ENCODE measurements around the gene RHOBTB1. TPM values are rescaled to one million over a fixed set of nuclear protein-coding genes. Genes with fewer than 3 reads are reported as not detected.

Gene RHOBTB1
- total RNA-seq, 1 donor from 2014 or later, result 15.8 TPM

GRCh38 chr10:60828489-60828852 is 115.5 kb downstream of the RHOBTB1 start:
- peaks cover 5% of the 10 kb centered on the region for H3K9me3 Mint-ChIP-seq
- no peak overlapping the region for H3K27ac Mint-ChIP-seq (ENCODE audit: unreplicated experiment)
- H3K27me3 Mint-ChIP-seq (ENCODE audit: low read depth), result no peaks in the 10 kb centered on the region
- peaks cover 17% of the 10 kb centered on the region for H3K4me1 Mint-ChIP-seq
- H3K36me3 Mint-ChIP-seq (ENCODE audit: low read depth), result no peaks in the 10 kb centered on the region
- TF ChIP-seq CTCF (conservative IDR thresholded peaks at IDR 0.05), result no peak
- no peak overlapping the region for H3K4me3 Mint-ChIP-seq
- no peak for DNase-seq (ENCODE audit: low read depth, low spot score)

- no peaks in the 10 kb centered on the region for H3K27me3 Mint-ChIP-seq (ENCODE audit: low read depth)
- TF ChIP-seq CTCF (conservative IDR thresholded peaks at IDR 0.05), result no peak
- no peak for DNase-seq (ENCODE audit: low read depth, low spot score)
- peaks cover 23% of the 10 kb centered on the region for H3K4me1 Mint-ChIP-seq
- no peak overlapping the region for H3K27ac Mint-ChIP-seq (ENCODE audit: unreplicated experiment)
- H3K4me3 Mint-ChIP-seq, result no peak overlapping the region
- H3K36me3 Mint-ChIP-seq (ENCODE audit: low read depth), result no peaks in the 10 kb centered on the region
- H3K9me3 Mint-ChIP-seq, result peaks cover 5% of the 10 kb centered on the region
Observed at GRCh38 chr10:60827791-60828488, 116.0 kb downstream of the RHOBTB1 start.

- no peaks in the 10 kb centered on the region for H3K27me3 Mint-ChIP-seq (ENCODE audit: low read depth)
- TF ChIP-seq CTCF (conservative IDR thresholded peaks at IDR 0.05), result no peak
Observed at GRCh38 chr10:60825520-60825919, 118.5 kb downstream of the RHOBTB1 start.

GRCh38 chr10:60823324-60823723 is 120.7 kb downstream of the RHOBTB1 start:
- no peak overlapping the region for H3K27ac Mint-ChIP-seq (ENCODE audit: unreplicated experiment)
- no peak for DNase-seq (ENCODE audit: low read depth, low spot score)
- TF ChIP-seq CTCF (conservative IDR thresholded peaks at IDR 0.05), result no peak
- no peaks in the 10 kb centered on the region for H3K9me3 Mint-ChIP-seq
- no peaks in the 10 kb centered on the region for H3K27me3 Mint-ChIP-seq (ENCODE audit: low read depth)
- H3K4me1 Mint-ChIP-seq, result peaks cover 36% of the 10 kb centered on the region
- H3K36me3 Mint-ChIP-seq (ENCODE audit: low read depth), result no peaks in the 10 kb centered on the region
- no peak overlapping the region for H3K4me3 Mint-ChIP-seq

More at GRCh38 chr10:60825520-60825919, 118.5 kb downstream of the RHOBTB1 start:
- H3K4me3 Mint-ChIP-seq, result no peak overlapping the region
- DNase-seq (ENCODE audit: low read depth, low spot score), result no peak
- no peaks in the 10 kb centered on the region for H3K36me3 Mint-ChIP-seq (ENCODE audit: low read depth)
- no peaks in the 10 kb centered on the region for H3K9me3 Mint-ChIP-seq
- H3K4me1 Mint-ChIP-seq, result peaks cover 35% of the 10 kb centered on the region
- H3K27ac Mint-ChIP-seq (ENCODE audit: unreplicated experiment), result no peak overlapping the region

GRCh38 chr10:60822809-60823208 is 121.2 kb downstream of the RHOBTB1 start:
- Mint-ChIP-seq H3K4me3 (no peak overlapping the region), H3K27me3 (ENCODE audit: low read depth) (no peaks in the 10 kb centered on the region), H3K9me3 (no peaks in the 10 kb centered on the region), H3K4me1 (peaks cover 32% of the 10 kb centered on the region), H3K36me3 (ENCODE audit: low read depth) (no peaks in the 10 kb centered on the region), H3K27ac (ENCODE audit: unreplicated experiment) (no peak overlapping the region)
- no peak for DNase-seq (ENCODE audit: low read depth, low spot score)
- no peak for TF ChIP-seq CTCF (conservative IDR thresholded peaks at IDR 0.05)
